Fibroblast of the aortic adventitia (primary cell): ENCODE results near the gene FOXD2. TPM values are rescaled to one million over a fixed set of nuclear protein-coding genes. Genes with fewer than 3 reads are reported as not detected.

Source experiments
- DNase-seq: peaks from one replicate; pipeline ENCODE4 v3.0.0-alpha.2; 2010; ENCODE audit warnings: low read depth
- H3K4me3 ChIP-seq: 2 replicates; pipeline ENCODE4 v1.5.1; 2011; ENCODE audit warnings: low read depth, mild to moderate bottlenecking, control low read depth, low read length, moderate library complexity
- total RNA-seq: library from RNA; depleted of rRNA; stranded (reverse); fragments of >200 nt; gene quantifications from 2 replicates; pipeline ENCODE4 v1.2.3, GENCODE V29; 2012; ENCODE audit warnings: low replicate concordance
- TF ChIP-seq, protein P1 (sequence below): IDR thresholded peaks from 2 replicates; pipeline ENCODE4 v1.5.1; 2011; ENCODE audit warnings: mild to moderate bottlenecking, low read length, control low read depth, inconsistent platforms; ENCODE audit not compliant: insufficient read depth

The FOXD2 gene
- total RNA-seq = under 0.01 and 0.36 TPM in 2 replicates

DNA sequence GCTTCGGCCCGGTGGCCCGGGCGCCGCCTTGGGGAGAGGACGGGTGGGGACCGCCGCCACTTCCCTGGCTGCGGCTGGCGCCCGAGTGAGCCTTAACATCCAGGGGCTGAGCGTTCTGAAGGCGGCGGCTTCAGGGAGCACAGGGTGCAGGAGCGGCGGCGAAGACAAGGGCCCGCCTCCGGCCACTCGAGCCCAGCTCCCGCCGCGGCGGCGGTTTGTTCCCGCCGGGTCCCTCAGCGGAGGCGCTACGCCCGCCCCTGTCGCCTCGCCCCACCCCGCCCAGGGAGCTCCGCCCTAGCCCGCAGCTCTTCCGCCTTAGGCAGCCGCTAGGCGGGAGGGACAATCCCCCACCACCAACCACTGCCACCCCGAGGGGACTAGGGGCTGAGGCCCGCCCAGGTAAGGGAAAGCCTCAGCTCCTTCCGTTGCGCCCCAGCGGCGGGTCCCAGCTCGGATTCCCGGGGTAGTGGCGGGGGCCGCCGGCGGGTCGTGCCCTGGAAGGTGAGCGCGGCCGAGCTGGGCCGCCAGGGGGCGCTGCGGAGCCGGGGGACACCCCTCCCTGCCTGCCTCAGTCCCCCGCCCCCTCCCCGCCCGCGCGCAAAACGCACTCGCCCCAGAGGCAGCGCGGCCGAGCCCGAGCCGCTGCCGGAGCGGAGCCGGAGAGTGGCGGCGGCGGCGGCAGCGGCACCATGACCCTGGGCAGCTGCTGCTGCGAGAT is at the start of gene FOXD2:
Gene FOXD2 (plus strand): TSS at position 598 of the 718 bp plus-strand sequence. CDS start 92 bp downstream, at position 690.
- TF ChIP-seq, protein P1, sequence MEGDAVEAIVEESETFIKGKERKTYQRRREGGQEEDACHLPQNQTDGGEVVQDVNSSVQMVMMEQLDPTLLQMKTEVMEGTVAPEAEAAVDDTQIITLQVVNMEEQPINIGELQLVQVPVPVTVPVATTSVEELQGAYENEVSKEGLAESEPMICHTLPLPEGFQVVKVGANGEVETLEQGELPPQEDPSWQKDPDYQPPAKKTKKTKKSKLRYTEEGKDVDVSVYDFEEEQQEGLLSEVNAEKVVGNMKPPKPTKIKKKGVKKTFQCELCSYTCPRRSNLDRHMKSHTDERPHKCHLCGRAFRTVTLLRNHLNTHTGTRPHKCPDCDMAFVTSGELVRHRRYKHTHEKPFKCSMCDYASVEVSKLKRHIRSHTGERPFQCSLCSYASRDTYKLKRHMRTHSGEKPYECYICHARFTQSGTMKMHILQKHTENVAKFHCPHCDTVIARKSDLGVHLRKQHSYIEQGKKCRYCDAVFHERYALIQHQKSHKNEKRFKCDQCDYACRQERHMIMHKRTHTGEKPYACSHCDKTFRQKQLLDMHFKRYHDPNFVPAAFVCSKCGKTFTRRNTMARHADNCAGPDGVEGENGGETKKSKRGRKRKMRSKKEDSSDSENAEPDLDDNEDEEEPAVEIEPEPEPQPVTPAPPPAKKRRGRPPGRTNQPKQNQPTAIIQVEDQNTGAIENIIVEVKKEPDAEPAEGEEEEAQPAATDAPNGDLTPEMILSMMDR = peak; percentile 57
- peak within 1 kb of the TSS; percentile 79 for H3K4me3 ChIP-seq
- peak; percentile 74 for DNase-seq

DNA sequence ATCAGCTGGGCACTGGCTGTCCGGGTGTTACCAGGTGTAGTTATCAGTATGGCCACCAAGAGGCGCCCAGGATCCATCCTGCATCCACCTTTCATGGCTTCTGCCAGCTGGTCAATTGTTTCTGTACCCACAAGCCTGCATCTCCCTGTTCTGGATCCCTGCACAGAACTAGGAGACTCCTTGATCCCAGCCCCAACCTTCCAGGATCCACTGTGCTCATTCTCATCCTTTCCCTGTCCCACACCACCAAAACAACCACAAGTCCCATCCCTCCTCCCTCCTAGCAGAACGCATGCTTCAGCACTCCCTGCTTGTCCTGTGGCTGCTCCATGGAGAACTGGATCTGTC is 49.0 kb upstream of the FOXD2 start:
- TF ChIP-seq, protein P1 = peak; percentile 89
- DNase-seq = peak; percentile 72
- no peak overlapping the region for H3K4me3 ChIP-seq

DNA sequence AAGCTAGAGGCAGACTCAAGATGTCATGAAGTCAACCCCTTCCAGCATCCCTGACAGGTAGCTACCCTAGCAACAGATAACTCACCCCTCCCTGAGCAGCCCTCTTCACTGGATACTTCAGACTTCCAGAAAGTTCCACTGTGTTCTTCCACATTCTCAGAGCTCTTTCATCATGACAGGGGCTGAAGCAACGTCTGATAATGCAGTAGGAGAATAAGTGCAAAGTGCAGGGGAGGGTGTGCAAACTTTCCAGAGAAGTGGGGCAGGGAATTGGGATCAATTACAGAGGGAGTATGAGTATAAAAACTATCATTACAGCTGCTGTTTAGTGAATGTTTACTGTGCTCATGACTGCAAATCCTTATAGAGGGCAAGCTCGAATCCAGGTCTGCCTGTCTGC is 48.1 kb upstream of the FOXD2 start:
- TF ChIP-seq, protein P1 = no peak
- no peak overlapping the region for H3K4me3 ChIP-seq
- DNase-seq = no peak

DNA sequence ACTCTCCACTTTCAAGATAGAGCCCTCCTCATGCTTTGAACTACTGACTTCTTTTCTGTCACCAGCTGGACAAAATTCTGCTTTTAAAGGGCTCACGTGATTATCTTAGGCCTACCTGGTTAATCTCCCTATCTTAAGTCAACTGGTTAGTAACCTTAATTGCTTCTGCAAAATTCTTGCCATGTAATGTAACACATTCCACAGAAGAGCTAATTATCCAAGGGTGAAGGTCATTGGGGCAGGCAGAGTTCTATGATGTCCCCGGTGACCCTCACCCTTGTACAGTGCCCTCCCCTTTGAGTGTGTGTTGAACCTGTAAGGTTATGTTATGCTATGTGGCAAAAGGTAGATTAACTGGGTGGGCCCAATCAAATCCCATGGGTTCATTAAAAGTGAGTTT is 47.0 kb upstream of the FOXD2 start:
- TF ChIP-seq, protein P1 = no peak
- DNase-seq = no peak
- H3K4me3 ChIP-seq = no peak overlapping the region

DNA sequence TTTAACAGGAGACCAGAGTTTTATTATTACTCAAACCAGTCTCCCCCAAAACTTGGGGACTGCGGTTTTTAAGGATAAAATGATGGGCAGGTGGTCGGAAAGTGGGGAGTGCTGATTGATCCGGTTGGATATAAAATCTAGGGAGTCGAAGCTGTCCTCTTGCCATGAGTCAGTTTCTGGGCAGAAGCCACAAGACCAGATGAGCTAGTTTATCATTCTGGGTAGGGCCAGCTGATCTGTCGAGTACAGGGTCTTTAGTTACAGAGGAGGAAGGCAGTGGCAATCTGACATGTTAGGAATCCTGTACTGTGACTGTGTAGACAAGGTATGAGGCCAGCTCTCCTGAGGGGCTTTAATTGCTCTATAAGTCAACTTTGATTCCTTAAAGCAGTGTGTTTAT is 44.7 kb upstream of the FOXD2 start:
- TF ChIP-seq, protein P1 = no peak
- no peak for DNase-seq
- H3K4me3 ChIP-seq = no peak overlapping the region

DNA sequence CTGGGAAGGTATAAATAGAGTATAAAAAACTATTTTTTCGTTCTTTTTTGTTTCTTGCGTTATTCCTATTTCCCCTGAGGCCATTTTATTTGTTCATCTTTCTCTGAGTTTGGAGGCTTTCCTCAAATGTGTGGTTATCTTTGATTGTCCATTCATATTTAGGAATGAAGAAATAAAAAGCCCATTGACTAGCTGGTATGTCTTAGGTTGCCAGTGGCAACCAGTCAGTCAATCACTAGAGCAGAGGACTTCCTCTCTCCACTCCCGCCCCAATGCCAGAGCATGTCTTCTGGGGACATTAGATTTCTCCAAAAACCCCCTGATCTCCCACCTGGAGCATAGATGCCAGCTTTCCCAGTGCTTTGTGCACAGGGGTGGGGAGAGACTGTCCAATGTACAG is 42.4 kb upstream of the FOXD2 start:
- TF ChIP-seq, protein P1 = no peak
- no peak overlapping the region for H3K4me3 ChIP-seq
- DNase-seq = no peak

DNA sequence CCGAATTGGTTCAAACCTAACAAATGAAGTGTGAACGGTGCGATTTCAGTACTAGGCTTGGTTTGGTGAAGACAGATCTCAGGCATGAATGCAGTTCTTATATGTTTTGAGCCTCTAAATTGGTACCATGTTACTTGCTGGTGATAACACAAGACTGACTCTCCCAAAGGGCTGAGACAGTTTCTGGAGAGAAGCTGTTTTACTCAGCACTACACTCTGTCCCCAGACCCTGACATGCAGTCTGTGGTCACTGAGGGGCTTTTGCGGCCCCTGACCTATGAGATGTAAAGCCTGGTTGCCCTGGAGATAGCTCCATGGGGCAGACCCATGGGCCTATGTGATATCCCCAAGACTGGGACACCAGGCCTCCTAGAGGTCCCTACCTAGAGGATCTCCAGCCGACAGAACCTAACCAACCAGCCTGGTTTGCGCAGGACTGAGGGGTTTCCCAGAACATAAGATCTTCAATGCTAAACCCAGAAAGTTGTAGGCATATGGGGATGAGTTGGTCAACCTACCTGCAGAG is 41.1 kb upstream of the FOXD2 start:
- TF ChIP-seq, protein P1 = no peak
- DNase-seq = no peak
- no peak overlapping the region for H3K4me3 ChIP-seq
